ENCODE data around the gene USP17L30.
"Not testable (repeated sequence)": the region's sequence is repeated elsewhere in the genome, so short reads cannot be mapped to it uniquely, and the experiment has no call there.

DNA sequence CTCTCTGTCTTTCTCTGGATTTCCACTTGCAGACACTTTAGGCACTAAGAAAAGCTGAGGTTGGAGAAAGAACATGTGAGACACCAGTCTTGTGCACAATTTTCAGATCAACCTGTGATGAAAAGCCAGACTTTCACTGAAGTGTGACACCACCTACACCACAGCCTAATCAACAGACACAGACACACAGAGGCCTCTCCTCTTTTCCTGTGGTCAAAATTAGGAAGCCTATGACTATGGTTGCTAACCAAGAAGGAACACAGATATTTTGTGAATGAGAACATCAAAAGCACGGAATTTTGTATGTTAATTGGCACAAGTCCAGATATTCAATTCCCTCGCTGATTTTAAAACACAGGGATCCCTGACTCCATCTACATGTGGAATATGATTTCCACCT, 26.1 kb downstream of the USP17L30 start:
- not testable (repeated sequence) for TF ChIP-seq POLR2A, CTCF (IDR thresholded peaks at IDR 0.05)

All from ovary (tissue), 3 donors.